Esophagus squamous epithelium (tissue), 4 donors: ENCODE measurements around the gene PHIP.

Experiments used
- CTCF ChIP-seq, 6 experiments: fragments of 450-650 bp in 4 of 6; fragments of 200-600 bp in 2 of 6; sonication (generic) in 2 of 6; IDR thresholded peaks; one replicate each; pipeline ENCODE4 v1.5.1; 2016 to 2019; ENCODE audit warnings: antibody characterized with exemption in 6 of 6, mild to moderate bottlenecking in 4 of 6, moderate library complexity in 4 of 6
- POLR2A ChIP-seq, 4 donors: fragments of 450-650 bp; IDR thresholded peaks; one replicate each; pipeline ENCODE4 v1.6.1; 2017; ENCODE audit warnings: antibody characterized with exemption in 4 of 4, mild to moderate bottlenecking in 4 of 4, moderate library complexity in 3 of 4

- no peak for TF ChIP-seq CTCF (IDR thresholded peaks at IDR 0.05)
- TF ChIP-seq POLR2A (IDR thresholded peaks at IDR 0.05), result no peak
These were observed 7.7 kb downstream of the PHIP start for GRCh38 chr6:79070206-79070825.
